ENCODE measurements around the gene EPN2. TPM values are rescaled to one million over a fixed set of nuclear protein-coding genes. Genes with fewer than 3 reads are reported as not detected.

Gene EPN2
- total RNA-seq, 1 donor from 2014 or later = 7.5 TPM

GRCh38 chr17:19328441-19329061 lies 91.4 kb downstream of the EPN2 start:
- no peak for DNase-seq (ENCODE audit: low read depth)

- no peak for DNase-seq (ENCODE audit: low read depth)
Measured at GRCh38 chr17:19329136-19329535, 92.0 kb downstream of the EPN2 start.

- DNase-seq (ENCODE audit: low read depth) = no peak
Measured at GRCh38 chr17:19329839-19330238, 92.7 kb downstream of the EPN2 start.

- DNase-seq (ENCODE audit: low read depth) = no peak
Measured at GRCh38 chr17:19330271-19330670, 93.1 kb downstream of the EPN2 start.

- peak; percentile 44 for DNase-seq (ENCODE audit: low read depth)
Measured at GRCh38 chr17:19331134-19331533, 94.0 kb downstream of the EPN2 start.

- no peak for DNase-seq (ENCODE audit: low read depth)
Measured at GRCh38 chr17:19331543-19332245, 94.5 kb downstream of the EPN2 start.

- DNase-seq (ENCODE audit: low read depth) = no peak
Measured at GRCh38 chr17:19332371-19333131, 95.4 kb downstream of the EPN2 start.

GRCh38 chr17:19333132-19333440 lies 95.9 kb downstream of the EPN2 start:
- DNase-seq (ENCODE audit: low read depth) = no peak

GRCh38 chr17:19333736-19334290 lies 96.6 kb downstream of the EPN2 start:
- DNase-seq (ENCODE audit: low read depth) = no peak

- DNase-seq (ENCODE audit: low read depth) = no peak
Measured at GRCh38 chr17:19334331-19334730, 97.2 kb downstream of the EPN2 start.

GRCh38 chr17:19335951-19336631 lies 98.9 kb downstream of the EPN2 start:
- DNase-seq (ENCODE audit: low read depth) = no peak

- no peak for DNase-seq (ENCODE audit: low read depth)
Measured at GRCh38 chr17:19336938-19337711, 100.0 kb downstream of the EPN2 start.

GRCh38 chr17:19337712-19338023 lies 100.5 kb downstream of the EPN2 start:
- no peak for DNase-seq (ENCODE audit: low read depth)

- DNase-seq (ENCODE audit: low read depth) = peak; percentile 43
Measured at GRCh38 chr17:19338031-19338990, 101.1 kb downstream of the EPN2 start.

- DNase-seq (ENCODE audit: low read depth) = no peak
Measured at GRCh38 chr17:19339341-19339815, 102.2 kb downstream of the EPN2 start.

GRCh38 chr17:19341211-19341631 lies 104.1 kb downstream of the EPN2 start:
- DNase-seq (ENCODE audit: low read depth) = no peak

- peak; percentile 40 for DNase-seq (ENCODE audit: low read depth)
Measured at GRCh38 chr17:19341641-19342610, 104.8 kb downstream of the EPN2 start.

- DNase-seq (ENCODE audit: low read depth) = no peak
Measured at GRCh38 chr17:19342611-19343255, 105.6 kb downstream of the EPN2 start.

All from myocyte (in vitro differentiated cells).